Neuronal stem cell (in vitro differentiated cells): ENCODE data around the gene PTGR3.

ENCODE experiments used
- DNase-seq: peaks from one replicate; pipeline ENCODE4 v3.0.0-alpha.2; 2013; ENCODE audit warnings: low spot score
- H2AFZ ChIP-seq: one replicate; pipeline ENCODE4 v1.6.1; 2013; ENCODE audit warnings: mild to moderate bottlenecking, low read length, inconsistent platforms
- H2AK5ac ChIP-seq: 2 replicates; pipeline ENCODE4 v1.6.1; 2013; ENCODE audit warnings: low read depth, mild to moderate bottlenecking, inconsistent platforms, low read length, moderate library complexity, mixed read lengths
- H2BK120ac ChIP-seq: 2 replicates; pipeline ENCODE4 v1.6.1; 2013; ENCODE audit warnings: low read depth, mild to moderate bottlenecking, inconsistent platforms, low read length, moderate library complexity, mixed read lengths
- H2BK12ac ChIP-seq: one replicate; pipeline ENCODE4 v1.6.1; 2013; ENCODE audit warnings: low read length, inconsistent platforms
- H2BK15ac ChIP-seq: 2 replicates; pipeline ENCODE4 v1.6.1; 2013; ENCODE audit warnings: mild to moderate bottlenecking, low read length, inconsistent platforms, mixed read lengths
- H2BK5ac ChIP-seq: one replicate; pipeline ENCODE4 v1.6.1; 2013; ENCODE audit warnings: inconsistent platforms, mild to moderate bottlenecking, low read length, moderate library complexity
- H3K14ac ChIP-seq: one replicate; pipeline ENCODE4 v1.6.1; 2013; ENCODE audit warnings: low read length, inconsistent platforms
- H3K18ac ChIP-seq: 2 replicates; pipeline ENCODE4 v1.6.1; 2013; ENCODE audit warnings: low read length, inconsistent platforms
- H3K23ac ChIP-seq: 2 replicates; pipeline ENCODE4 v1.6.1; 2013; ENCODE audit warnings: low read depth, mild to moderate bottlenecking, mixed read lengths, low read length, inconsistent platforms; ENCODE audit not compliant: poor library complexity
- H3K27ac ChIP-seq: replicated peaks from 3 replicates; pipeline ENCODE4 v1.5.1; 2013; ENCODE audit warnings: low read length, inconsistent platforms
- H3K27me3 ChIP-seq, 3 experiments: 2 replicates each; pipeline ENCODE4 v1.6.1; 2013; ENCODE audit warnings: low read length in 3 of 3, mild to moderate bottlenecking in 2 of 3, inconsistent platforms in 1 of 3, low read depth in 1 of 3, mixed read lengths in 1 of 3, moderate library complexity in 1 of 3; ENCODE audit not compliant: control insufficient read depth in 3 of 3, insufficient read depth in 3 of 3
- H3K36me3 ChIP-seq, 2 donors: replicated peaks in 1 of 2; 2 replicates each; pipeline ENCODE4 v1.6.1; 2013; ENCODE audit warnings: low read length in 2 of 2; ENCODE audit not compliant: control insufficient read depth in 2 of 2, insufficient read depth in 2 of 2
- H3K4ac ChIP-seq: 2 replicates; pipeline ENCODE4 v1.6.1; 2013; ENCODE audit warnings: inconsistent platforms, mild to moderate bottlenecking, low read length, moderate library complexity
- H3K4me1 ChIP-seq, 2 donors: 1 replicate in 1 of 2; 2 replicates in 1 of 2; pipeline ENCODE4 v1.6.1; 2013; ENCODE audit warnings: low read length in 2 of 2, low read depth in 1 of 2; ENCODE audit not compliant: control insufficient read depth in 2 of 2, insufficient read depth in 1 of 2
- H3K4me2 ChIP-seq: one replicate; pipeline ENCODE4 v1.6.1; 2013; ENCODE audit warnings: mild to moderate bottlenecking, low read length, inconsistent platforms; ENCODE audit not compliant: insufficient read depth, poor library complexity, severe bottlenecking
- H3K4me3 ChIP-seq, 2 donors: 2 replicates each; pipeline ENCODE4 v1.5.1; 2013; ENCODE audit warnings: low read length in 2 of 2, mild to moderate bottlenecking in 2 of 2, inconsistent platforms in 1 of 2, moderate library complexity in 1 of 2
- H3K79me1 ChIP-seq: one replicate; pipeline ENCODE4 v1.6.1; 2013; ENCODE audit warnings: low read depth, mild to moderate bottlenecking, inconsistent platforms, low read length, moderate library complexity
- H3K9ac ChIP-seq: one replicate; pipeline ENCODE4 v1.6.1; 2013; ENCODE audit warnings: mild to moderate bottlenecking, low read depth, low read length, inconsistent platforms; ENCODE audit not compliant: poor library complexity
- H3K9me3 ChIP-seq, 2 donors: replicated peaks in 1 of 2; 2 replicates each; pipeline versions ENCODE3 to v1.6.1; 2013; ENCODE audit warnings: low read length in 2 of 2, mild to moderate bottlenecking in 2 of 2, inconsistent platforms in 1 of 2, low read depth in 1 of 2, mixed read lengths in 1 of 2, moderate library complexity in 1 of 2; ENCODE audit not compliant: control insufficient read depth in 2 of 2, insufficient read depth in 1 of 2
- H4K8ac ChIP-seq: one replicate; pipeline ENCODE4 v1.6.1; 2013; ENCODE audit warnings: low read depth, mild to moderate bottlenecking, inconsistent platforms, low read length, moderate library complexity
- H4K91ac ChIP-seq: one replicate; pipeline ENCODE4 v1.6.1; 2013; ENCODE audit warnings: low read length, low read depth, mild to moderate bottlenecking, inconsistent platforms; ENCODE audit not compliant: poor library complexity
- WGBS, 2 donors: extraction: QIAGEN DNeasy Blood & Tissue Kit; methylation state at CpG; one replicate each; pipeline ENCODE4 v1.1.7; 2013; ENCODE audit warnings: missing lambda C conversion rate in 2 of 2, mixed read lengths in 1 of 2; ENCODE audit not compliant: insufficient read length in 2 of 2, insufficient replicate concordance in 1 of 2; ENCODE audit errors: extremely low coverage in 2 of 2; 5-methylcytosine and 5-hydroxymethylcytosine counted together

The PTGR3 gene

GRCh38 chr18:75229437-75229836, 20.5 kb upstream of the PTGR3 start:
- Histone ChIP-seq H3K4me1 (peaks cover 5 to 29% of the 10 kb centered on the region in 2 donors), H3K4me2 (no peak overlapping the region), H2BK5ac (no peak overlapping the region), H3K27ac (no peak overlapping the region), H2BK120ac (no peak overlapping the region), H3K18ac (no peak overlapping the region), H3K79me1 (no peaks in the 10 kb centered on the region), H4K91ac (no peak overlapping the region), H3K4ac (no peak overlapping the region), H4K8ac (no peak overlapping the region), H3K4me3 (no peak overlapping the region), H3K36me3 (no peaks in the 10 kb centered on the region), H2AFZ (no peak overlapping the region), H3K9me3 (no peaks in the 10 kb centered on the region), H2BK12ac (no peak overlapping the region), H3K9ac (no peak overlapping the region), H2BK15ac (no peak overlapping the region), H3K14ac (no peak overlapping the region), H3K27me3 (no peaks in the 10 kb centered on the region), H2AK5ac (no peak overlapping the region), H3K23ac (no peak overlapping the region)
- DNase-seq = no peak
- WGBS, 2 donors = no CpG with 5 or more reads among the region's 8 CpGs

DNA sequence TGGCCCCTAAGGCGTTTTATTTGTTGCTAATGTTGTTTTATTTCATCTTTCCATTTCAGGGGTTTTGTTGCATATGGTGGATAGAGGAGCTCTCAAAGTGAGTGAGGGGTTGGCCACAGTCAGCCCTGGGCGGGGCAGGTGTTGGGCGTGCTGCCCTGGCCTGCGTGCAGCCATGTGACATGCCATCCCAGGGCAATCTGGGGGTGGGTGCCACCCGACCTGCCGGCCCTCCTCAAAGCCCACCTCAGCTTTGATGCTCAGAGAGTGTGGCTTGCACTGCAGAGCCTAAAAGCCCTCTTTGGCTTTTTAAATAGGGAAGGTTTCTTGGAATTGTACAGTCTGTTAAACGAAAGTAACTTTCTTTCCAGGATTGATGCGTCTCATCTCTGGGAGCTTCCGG, 20.0 kb upstream of the PTGR3 start:
- no peak overlapping the region for H3K14ac ChIP-seq
- no peaks in the 10 kb centered on the region for H3K36me3 ChIP-seq
- no peak overlapping the region for H2BK15ac ChIP-seq
- H2BK12ac ChIP-seq = no peak overlapping the region
- H3K9me3 ChIP-seq = no peaks in the 10 kb centered on the region
- no peak overlapping the region for H2AFZ ChIP-seq
- WGBS, 2 donors = no CpG with 5 or more reads among the region's 9 CpGs
- no peak overlapping the region for H3K4ac ChIP-seq
- no peak overlapping the region for H3K27ac ChIP-seq
- peak overlapping the region; percentile 40 for H3K18ac ChIP-seq
- peaks cover 5 to 29% of the 10 kb centered on the region in 2 donors for H3K4me1 ChIP-seq
- H4K91ac ChIP-seq = no peak overlapping the region
- no peak overlapping the region for H2AK5ac ChIP-seq
- no peak overlapping the region for H3K23ac ChIP-seq
- H3K79me1 ChIP-seq = no peaks in the 10 kb centered on the region
- DNase-seq = no peak
- no peaks in the 10 kb centered on the region for H3K27me3 ChIP-seq
- no peak overlapping the region for H2BK5ac ChIP-seq
- H3K9ac ChIP-seq = no peak overlapping the region
- H4K8ac ChIP-seq = no peak overlapping the region
- H3K4me2 ChIP-seq = no peak overlapping the region
- no peak overlapping the region for H2BK120ac ChIP-seq
- H3K4me3 ChIP-seq = no peak overlapping the region

DNA sequence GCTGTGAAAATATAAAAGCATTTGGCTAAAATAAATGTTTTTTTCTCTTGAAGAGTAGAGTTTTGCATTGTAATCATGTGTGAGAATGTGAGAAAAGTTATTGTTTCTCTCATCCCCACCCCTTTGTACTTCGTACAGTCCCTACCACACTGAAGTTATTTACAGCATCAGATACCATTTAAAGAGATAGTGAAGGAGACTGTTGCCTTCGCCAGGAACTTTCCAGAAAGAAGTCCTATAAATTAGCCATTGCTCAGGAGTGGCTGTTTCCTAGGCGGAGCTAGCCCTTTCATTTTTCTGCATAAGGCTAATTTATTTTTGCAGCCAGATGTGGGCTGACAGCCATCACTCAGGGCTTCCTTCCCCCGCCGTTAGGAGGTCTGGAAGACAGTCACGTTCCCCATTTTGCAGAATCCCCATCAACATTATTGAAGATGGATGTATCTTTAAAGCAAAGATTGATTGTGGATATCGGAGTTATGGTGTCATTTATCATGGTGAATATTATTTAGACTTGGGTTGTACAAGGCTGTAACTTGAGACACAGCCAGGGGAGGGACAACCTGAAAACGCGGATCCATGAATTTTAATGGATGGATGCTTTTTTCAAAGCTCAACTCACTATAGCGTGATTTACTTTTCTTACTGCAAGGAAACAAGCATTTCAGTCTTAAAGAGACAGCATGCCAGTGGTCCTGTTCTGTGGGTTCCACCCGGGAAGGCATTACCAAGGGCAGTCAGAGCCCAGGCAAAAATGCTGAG, 18.8 kb upstream of the PTGR3 start:
- Histone ChIP-seq H3K36me3 (no peaks in the 10 kb centered on the region), H2AK5ac (no peak overlapping the region), H2AFZ (peak overlapping the region; percentile 30), H3K9me3 (no peaks in the 10 kb centered on the region), H3K27ac (no peak overlapping the region), H3K4ac (no peak overlapping the region), H4K91ac (no peak overlapping the region), H3K4me3 (no peak overlapping the region), H3K27me3 (no peaks in the 10 kb centered on the region), H2BK12ac (no peak overlapping the region), H3K14ac (no peak overlapping the region), H4K8ac (no peak overlapping the region), H3K9ac (no peak overlapping the region), H2BK5ac (no peak overlapping the region), H3K23ac (no peak overlapping the region), H2BK120ac (no peak overlapping the region), H3K4me1 (peaks cover 5 to 29% of the 10 kb centered on the region in 2 donors), H3K18ac (no peak overlapping the region), H3K4me2 (no peak overlapping the region), H2BK15ac (no peak overlapping the region), H3K79me1 (no peaks in the 10 kb centered on the region)
- no CpG with 5 or more reads among the region's 11 CpGs for WGBS, 2 donors
- no peak for DNase-seq

- Histone ChIP-seq H4K8ac (no peak overlapping the region), H3K9me3 (no peaks in the 10 kb centered on the region), H3K79me1 (no peaks in the 10 kb centered on the region), H3K4ac (no peak overlapping the region), H2BK120ac (no peak overlapping the region), H3K36me3 (no peaks in the 10 kb centered on the region), H2AFZ (peak overlapping the region; percentile 81), H2BK15ac (no peak overlapping the region), H3K9ac (no peak overlapping the region), H2BK5ac (no peak overlapping the region), H2BK12ac (no peak overlapping the region), H3K4me3 (peak overlapping the region in 1 of 2 donors; percentile 29), H3K4me2 (no peak overlapping the region), H3K27ac (no peak overlapping the region), H3K4me1 (peaks cover 5 to 29% of the 10 kb centered on the region in 2 donors), H3K18ac (no peak overlapping the region), H3K14ac (no peak overlapping the region), H3K27me3 (no peaks in the 10 kb centered on the region), H3K23ac (no peak overlapping the region), H2AK5ac (no peak overlapping the region), H4K91ac (no peak overlapping the region)
- no CpG with 5 or more reads among the region's 5 CpGs for WGBS, 2 donors
- DNase-seq = no peak
Measured at GRCh38 chr18:75226956-75227316, 18.0 kb upstream of the PTGR3 start.
